Tibial nerve (tissue), 4 donors: ENCODE results near the gene NAB2.
"Not testable (repeated sequence)": the region's sequence is repeated elsewhere in the genome, so short reads cannot be mapped to it uniquely, and the experiment has no call there.

Experiments
- CTCF ChIP-seq, 5 experiments: fragments of 200-600 bp in 3 of 5; fragments of 450-650 bp in 2 of 5; sonication (generic) in 3 of 5; IDR thresholded peaks; one replicate each; pipeline ENCODE4 v1.5.1; 2016 to 2019; ENCODE audit warnings: antibody characterized with exemption in 5 of 5, mild to moderate bottlenecking in 3 of 5, moderate library complexity in 2 of 5
- EP300 ChIP-seq, 2 donors: sonication (generic); formaldehyde crosslinking; IDR thresholded peaks; one replicate each; pipeline ENCODE4 v1.6.1; 2017; ENCODE audit warnings: antibody characterized with exemption in 2 of 2, mild to moderate bottlenecking in 1 of 2
- POLR2A ChIP-seq, 2 donors: fragments of 450-650 bp; IDR thresholded peaks; one replicate each; pipeline ENCODE4 v1.6.1; 2017; ENCODE audit warnings: antibody characterized with exemption in 2 of 2, mild to moderate bottlenecking in 2 of 2, moderate library complexity in 2 of 2

- TF ChIP-seq CTCF, EP300, POLR2A (IDR thresholded peaks at IDR 0.05): not testable (repeated sequence)
Measured at GRCh38 chr12:57120718-57121117, 31.8 kb downstream of the NAB2 start.
